MM.1S (cell line): ENCODE measurements around the gene FOXP2.

Source experiments
- EZH2 ChIP-seq: fragments of 300-600 bp; sonication (generic); optimal IDR thresholded peaks from 2 replicates; pipeline ENCODE3; 2017; ENCODE audit warnings: low read depth, mild to moderate bottlenecking, antibody characterized with exemption, low read length, mixed read lengths
- EZH2phosphoT487 ChIP-seq: fragments of 300-600 bp; sonication (generic); IDR thresholded peaks from 2 replicates; pipeline ENCODE4 v1.6.1; 2018; ENCODE audit warnings: antibody characterized with exemption, low read length
- TF ChIP-seq, protein P1 (sequence below): fragments of 300-600 bp; sonication (generic); IDR thresholded peaks from 2 replicates; pipeline ENCODE4 v1.5.1; 2016; ENCODE audit warnings: antibody characterized with exemption, low read length, mixed read lengths

DNA sequence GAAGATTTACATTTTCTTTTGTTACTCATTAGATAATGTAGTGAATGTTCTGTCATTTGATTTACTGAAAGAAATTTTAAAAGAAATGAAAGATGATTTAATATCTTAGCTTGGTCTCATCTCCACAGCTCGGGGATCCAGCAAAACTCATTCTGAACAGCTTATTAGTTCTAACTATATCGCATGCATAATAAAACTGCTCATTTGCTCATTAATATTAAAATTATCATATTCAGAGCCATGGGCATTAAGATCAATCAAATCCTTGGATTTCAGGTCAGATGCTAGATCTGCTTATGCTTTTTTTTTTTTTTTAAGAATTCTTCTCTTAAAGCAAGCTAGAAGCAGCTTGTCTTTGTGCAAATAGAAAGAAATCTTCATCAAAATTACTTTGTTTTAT lies 246.1 kb downstream of the FOXP2 start:
- TF ChIP-seq EZH2, result no peak
- TF ChIP-seq, protein P1, sequence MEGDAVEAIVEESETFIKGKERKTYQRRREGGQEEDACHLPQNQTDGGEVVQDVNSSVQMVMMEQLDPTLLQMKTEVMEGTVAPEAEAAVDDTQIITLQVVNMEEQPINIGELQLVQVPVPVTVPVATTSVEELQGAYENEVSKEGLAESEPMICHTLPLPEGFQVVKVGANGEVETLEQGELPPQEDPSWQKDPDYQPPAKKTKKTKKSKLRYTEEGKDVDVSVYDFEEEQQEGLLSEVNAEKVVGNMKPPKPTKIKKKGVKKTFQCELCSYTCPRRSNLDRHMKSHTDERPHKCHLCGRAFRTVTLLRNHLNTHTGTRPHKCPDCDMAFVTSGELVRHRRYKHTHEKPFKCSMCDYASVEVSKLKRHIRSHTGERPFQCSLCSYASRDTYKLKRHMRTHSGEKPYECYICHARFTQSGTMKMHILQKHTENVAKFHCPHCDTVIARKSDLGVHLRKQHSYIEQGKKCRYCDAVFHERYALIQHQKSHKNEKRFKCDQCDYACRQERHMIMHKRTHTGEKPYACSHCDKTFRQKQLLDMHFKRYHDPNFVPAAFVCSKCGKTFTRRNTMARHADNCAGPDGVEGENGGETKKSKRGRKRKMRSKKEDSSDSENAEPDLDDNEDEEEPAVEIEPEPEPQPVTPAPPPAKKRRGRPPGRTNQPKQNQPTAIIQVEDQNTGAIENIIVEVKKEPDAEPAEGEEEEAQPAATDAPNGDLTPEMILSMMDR, result no peak
- no peak for TF ChIP-seq EZH2phosphoT487
